ENCODE measurements around the gene STK17B.

The STK17B gene

DNA sequence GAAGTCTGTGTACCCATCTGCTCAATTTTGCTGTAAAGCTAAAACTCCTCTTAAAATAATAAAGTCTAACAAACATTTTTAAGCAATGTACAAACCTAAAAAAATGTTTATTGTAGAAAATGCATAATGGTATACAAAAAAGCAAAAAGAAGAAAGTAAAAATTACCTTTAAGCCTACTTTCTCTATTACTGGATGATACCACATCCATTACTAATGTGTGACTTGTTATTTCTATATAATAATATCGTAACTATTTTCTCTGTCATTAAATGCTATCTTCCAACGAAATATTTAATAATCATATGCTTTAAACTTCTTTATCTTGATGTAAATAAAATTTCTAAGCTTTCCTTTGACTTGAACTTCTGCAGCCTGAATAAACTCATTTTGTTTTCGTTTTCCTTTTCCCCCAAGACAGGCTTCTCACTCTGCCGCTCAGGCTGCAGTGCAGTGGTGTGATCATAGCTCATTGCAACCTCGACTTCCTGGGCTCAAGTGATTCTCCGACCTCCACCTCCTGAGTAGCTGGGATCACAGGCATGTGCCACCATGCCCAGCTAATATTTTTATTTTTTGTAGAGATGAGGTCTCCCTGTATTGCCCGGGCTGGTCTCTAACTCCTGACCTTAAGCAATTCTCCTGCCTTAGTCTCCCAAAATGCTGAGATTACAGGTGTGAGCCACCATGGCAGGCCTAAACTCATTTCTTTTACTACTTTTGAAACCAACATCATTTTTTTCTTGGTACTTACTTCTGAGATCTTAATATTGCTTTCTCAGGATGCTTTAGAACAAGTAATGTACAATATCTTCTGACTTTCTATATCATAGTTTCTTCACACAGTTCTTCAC, 84.6 kb downstream of the STK17B start:
- peak; percentile 68 for ATAC-seq (ENCODE audit: insufficient read depth, low read depth)
- H2AFZ ChIP-seq (ENCODE audit: low read depth, low read length): no peak overlapping the region
- no peak overlapping the region for H3K9ac ChIP-seq (ENCODE audit: low read depth, low read length)
- H3K9me3 ChIP-seq (ENCODE audit: insufficient read depth, low read length, severe bottlenecking): peaks cover 19% of the 10 kb centered on the region
- no peaks in the 10 kb centered on the region for H3K79me2 ChIP-seq (ENCODE audit: insufficient read depth, low read length)
- no peaks in the 10 kb centered on the region for H3K4me1 ChIP-seq (ENCODE audit: insufficient read depth, low read length)
- TF ChIP-seq, protein P1, sequence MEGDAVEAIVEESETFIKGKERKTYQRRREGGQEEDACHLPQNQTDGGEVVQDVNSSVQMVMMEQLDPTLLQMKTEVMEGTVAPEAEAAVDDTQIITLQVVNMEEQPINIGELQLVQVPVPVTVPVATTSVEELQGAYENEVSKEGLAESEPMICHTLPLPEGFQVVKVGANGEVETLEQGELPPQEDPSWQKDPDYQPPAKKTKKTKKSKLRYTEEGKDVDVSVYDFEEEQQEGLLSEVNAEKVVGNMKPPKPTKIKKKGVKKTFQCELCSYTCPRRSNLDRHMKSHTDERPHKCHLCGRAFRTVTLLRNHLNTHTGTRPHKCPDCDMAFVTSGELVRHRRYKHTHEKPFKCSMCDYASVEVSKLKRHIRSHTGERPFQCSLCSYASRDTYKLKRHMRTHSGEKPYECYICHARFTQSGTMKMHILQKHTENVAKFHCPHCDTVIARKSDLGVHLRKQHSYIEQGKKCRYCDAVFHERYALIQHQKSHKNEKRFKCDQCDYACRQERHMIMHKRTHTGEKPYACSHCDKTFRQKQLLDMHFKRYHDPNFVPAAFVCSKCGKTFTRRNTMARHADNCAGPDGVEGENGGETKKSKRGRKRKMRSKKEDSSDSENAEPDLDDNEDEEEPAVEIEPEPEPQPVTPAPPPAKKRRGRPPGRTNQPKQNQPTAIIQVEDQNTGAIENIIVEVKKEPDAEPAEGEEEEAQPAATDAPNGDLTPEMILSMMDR (IDR thresholded peaks at IDR 0.05; ENCODE audit: borderline replicate concordance, extremely low read depth, low read length, poor library complexity, severe bottlenecking): no peak
- no peak for TF ChIP-seq EZH2 (IDR thresholded peaks at IDR 0.05; ENCODE audit: borderline replicate concordance, low read depth, low read length, severe bottlenecking)
- no peak overlapping the region for H3K27ac ChIP-seq (ENCODE audit: low read length)
- no peaks in the 10 kb centered on the region for H3K36me3 ChIP-seq (ENCODE audit: insufficient read depth, low read length)
- no peak overlapping the region for H3K4me3 ChIP-seq (ENCODE audit: low read depth in 1 of 2, low read length in 2 of 2)
- peak; percentile 33 for DNase-seq
- H4K20me1 ChIP-seq (ENCODE audit: insufficient read depth, low read length): no peaks in the 10 kb centered on the region
- H3K27me3 ChIP-seq (ENCODE audit: insufficient read depth, low read length, poor library complexity): no peaks in the 10 kb centered on the region
- H3K4me2 ChIP-seq (ENCODE audit: insufficient read depth, low read length): no peak overlapping the region

DNA sequence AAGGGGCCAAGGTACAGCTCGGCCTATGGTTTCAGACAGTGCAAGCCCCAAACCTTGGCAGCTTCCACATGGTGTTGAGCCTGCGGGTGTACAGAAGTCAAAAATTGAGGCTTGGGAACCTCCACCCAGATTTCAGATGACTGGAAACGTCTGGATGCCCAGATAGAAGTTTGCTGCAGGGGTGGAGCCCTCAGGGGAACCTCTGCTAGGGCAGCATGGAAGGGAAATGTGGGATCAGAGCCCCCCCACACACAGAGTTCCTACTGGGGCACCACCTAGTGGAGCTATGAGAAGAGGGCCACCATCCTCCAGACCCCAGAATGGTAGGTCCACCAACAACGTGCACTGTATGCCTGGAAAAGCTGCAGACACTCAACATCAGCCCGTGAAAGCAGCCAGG, 87.8 kb downstream of the STK17B start:
- H3K79me2 ChIP-seq (ENCODE audit: insufficient read depth, low read length): no peaks in the 10 kb centered on the region
- ATAC-seq (ENCODE audit: insufficient read depth, low read depth): no peak
- H3K4me3 ChIP-seq (ENCODE audit: low read depth in 1 of 2, low read length in 2 of 2): no peak overlapping the region

More for the DNA sequence above, 87.8 kb downstream of the STK17B start:
- Histone ChIP-seq H2AFZ (ENCODE audit: low read depth, low read length) (no peak overlapping the region), H4K20me1 (ENCODE audit: insufficient read depth, low read length) (no peaks in the 10 kb centered on the region), H3K9ac (ENCODE audit: low read depth, low read length) (no peak overlapping the region), H3K27ac (ENCODE audit: low read length) (no peak overlapping the region), H3K27me3 (ENCODE audit: insufficient read depth, low read length, poor library complexity) (no peaks in the 10 kb centered on the region), H3K9me3 (ENCODE audit: insufficient read depth, low read length, severe bottlenecking) (peaks cover 19% of the 10 kb centered on the region), H3K4me1 (ENCODE audit: insufficient read depth, low read length) (peaks cover 11% of the 10 kb centered on the region; the same call in 1 of the 2 replicates), H3K36me3 (ENCODE audit: insufficient read depth, low read length) (no peaks in the 10 kb centered on the region), H3K4me2 (ENCODE audit: insufficient read depth, low read length) (no peak overlapping the region)
- no peak for DNase-seq
- TF ChIP-seq, protein P1 (IDR thresholded peaks at IDR 0.05; ENCODE audit: borderline replicate concordance, extremely low read depth, low read length, poor library complexity, severe bottlenecking): no peak
- no peak for TF ChIP-seq EZH2 (IDR thresholded peaks at IDR 0.05; ENCODE audit: borderline replicate concordance, low read depth, low read length, severe bottlenecking)
